Skeletal muscle cell (primary cell): ENCODE results near the gene CDH13.

Experiments used
- DNase-seq: peaks from one replicate; pipeline ENCODE4 v3.0.0-alpha.2; 2010; ENCODE audit warnings: low read depth
- H3K4me3 ChIP-seq: 2 replicates; pipeline ENCODE4 v1.5.1; 2011; ENCODE audit warnings: low read depth, mild to moderate bottlenecking, control low read depth, low read length, moderate library complexity

Gene CDH13

GRCh38 chr16:82646504-82646903, 19.7 kb downstream of the CDH13 start:
- no peak overlapping the region for H3K4me3 ChIP-seq
- DNase-seq, result no peak

DNA sequence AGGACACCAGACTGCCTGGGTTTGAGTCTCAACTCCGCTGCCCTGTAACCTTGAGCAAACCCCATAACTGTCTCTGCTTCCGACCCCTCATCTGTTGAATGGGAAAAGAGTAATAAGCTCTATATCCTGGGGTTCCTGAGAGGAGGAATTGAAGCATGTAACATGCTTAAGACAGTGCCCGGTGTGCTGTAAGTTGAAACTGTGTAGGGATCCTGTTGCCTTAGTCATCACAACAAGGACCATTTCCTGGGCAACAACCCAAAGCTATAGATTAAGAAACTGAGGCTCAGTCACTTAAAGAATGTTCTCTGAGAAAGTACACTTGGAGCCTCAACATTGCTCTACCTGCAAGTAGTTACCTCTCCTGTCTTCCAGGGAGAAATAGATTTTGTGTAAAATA, 23.0 kb downstream of the CDH13 start:
- no peak for DNase-seq
- no peak overlapping the region for H3K4me3 ChIP-seq

GRCh38 chr16:82650804-82651203, 24.0 kb downstream of the CDH13 start:
- no peak for DNase-seq
- no peak overlapping the region for H3K4me3 ChIP-seq

GRCh38 chr16:82651921-82652601, 25.3 kb downstream of the CDH13 start:
- no peak overlapping the region for H3K4me3 ChIP-seq
- no peak for DNase-seq

DNA sequence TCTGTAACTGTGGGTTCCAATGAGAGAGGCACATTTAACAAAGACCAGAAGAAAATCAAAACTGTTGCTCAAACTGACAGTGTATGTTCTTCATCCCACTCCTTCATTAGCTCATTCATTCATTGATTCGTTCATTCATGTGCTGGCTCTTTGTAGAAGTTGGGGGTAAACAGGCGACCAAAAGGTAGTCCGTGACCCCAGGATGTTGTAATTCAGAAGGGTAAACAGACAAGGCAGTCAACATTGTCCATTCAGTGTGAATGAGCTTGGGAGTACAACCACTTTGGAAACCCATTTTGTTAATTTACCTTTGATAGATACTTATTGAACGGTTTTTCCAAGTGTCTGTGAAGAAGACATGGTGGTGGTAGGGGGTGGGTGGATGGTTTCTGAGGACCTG, 26.1 kb downstream of the CDH13 start:
- no peak overlapping the region for H3K4me3 ChIP-seq
- no peak for DNase-seq

- DNase-seq, result no peak
- H3K4me3 ChIP-seq, result peak overlapping the region; percentile 20
Observed at GRCh38 chr16:82653550-82654511, 27.1 kb downstream of the CDH13 start.

GRCh38 chr16:82655072-82655714, 28.4 kb downstream of the CDH13 start:
- DNase-seq, result peak; percentile 75
- no peak overlapping the region for H3K4me3 ChIP-seq

DNA sequence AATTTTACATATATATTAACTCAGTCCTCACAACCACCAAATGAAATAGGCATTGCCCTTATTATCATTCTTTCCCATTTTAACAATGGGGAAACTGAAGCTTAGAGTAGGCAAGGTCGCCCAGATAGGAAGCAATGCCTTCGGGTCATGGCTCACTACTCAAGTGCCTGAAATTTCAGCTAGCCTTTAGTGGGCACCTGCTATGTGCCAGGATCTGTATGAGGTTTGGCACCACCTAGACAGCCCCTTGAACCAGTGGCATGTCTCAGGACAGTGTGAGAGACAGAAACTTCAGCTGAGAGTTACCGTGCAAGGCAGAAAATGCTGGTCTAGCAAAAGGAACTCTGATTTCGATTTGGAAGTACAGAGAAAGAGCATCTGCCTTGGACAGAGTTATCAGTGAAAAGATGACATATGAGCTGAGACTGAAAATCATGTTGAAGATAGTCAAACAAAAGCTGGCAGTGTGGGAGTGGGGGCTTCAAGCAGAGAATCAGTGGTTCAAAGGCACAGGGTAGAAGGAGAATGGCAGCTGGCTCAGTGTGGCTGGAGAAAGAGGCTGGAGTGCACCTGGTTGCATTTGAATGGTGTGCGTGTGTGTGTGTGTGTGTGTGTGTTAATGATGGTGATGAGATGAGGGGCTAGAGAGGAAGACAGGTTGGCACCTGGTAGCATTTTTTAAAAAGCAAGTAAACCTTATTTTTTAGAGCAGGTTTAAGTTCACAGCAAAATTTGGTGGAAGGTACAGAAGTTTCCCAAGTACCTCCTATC, 29.1 kb downstream of the CDH13 start:
- no peak for DNase-seq
- H3K4me3 ChIP-seq, result no peak overlapping the region

- H3K4me3 ChIP-seq, result no peak overlapping the region
- DNase-seq, result no peak
Observed at GRCh38 chr16:82657239-82657638, 30.5 kb downstream of the CDH13 start.

DNA sequence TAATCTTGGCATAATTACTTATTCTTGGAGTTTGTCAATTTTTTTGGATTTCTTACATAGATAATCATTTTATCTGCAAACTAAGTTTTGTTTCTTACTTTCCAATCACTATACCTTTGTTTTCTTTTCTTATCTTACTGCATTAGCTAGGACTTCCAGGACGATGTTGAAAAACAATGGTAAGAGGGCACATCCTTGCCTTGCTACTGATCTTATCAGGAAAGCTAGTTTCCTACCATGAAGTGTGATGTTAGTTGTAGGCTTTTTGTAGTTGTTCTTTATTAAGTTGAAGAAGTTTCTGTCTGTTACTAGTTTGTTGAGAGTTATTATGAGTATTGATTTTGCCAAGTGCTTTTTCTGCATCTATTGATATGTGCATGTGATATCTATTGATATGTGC, 31.0 kb downstream of the CDH13 start:
- no peak overlapping the region for H3K4me3 ChIP-seq
- DNase-seq, result no peak

DNA sequence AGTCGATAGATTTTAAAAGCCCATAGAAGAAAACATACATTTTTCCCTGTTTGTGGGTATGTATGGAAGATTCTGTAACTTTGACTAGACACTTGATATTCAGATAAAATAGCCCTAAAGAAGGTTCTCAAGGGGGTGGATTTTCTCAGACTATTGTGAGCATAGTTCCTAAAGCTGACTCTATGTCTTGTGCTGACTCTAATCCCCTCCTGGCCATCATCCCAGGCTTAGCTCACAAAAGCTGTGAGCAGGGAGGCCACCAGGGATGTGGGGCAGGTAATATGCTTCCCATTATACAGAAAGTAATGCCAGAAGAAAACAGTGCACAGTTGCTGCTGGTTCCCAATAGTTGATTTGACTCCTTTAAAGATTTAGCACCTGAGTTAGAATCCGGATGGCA, 32.0 kb downstream of the CDH13 start:
- no peak overlapping the region for H3K4me3 ChIP-seq
- DNase-seq, result no peak

DNA sequence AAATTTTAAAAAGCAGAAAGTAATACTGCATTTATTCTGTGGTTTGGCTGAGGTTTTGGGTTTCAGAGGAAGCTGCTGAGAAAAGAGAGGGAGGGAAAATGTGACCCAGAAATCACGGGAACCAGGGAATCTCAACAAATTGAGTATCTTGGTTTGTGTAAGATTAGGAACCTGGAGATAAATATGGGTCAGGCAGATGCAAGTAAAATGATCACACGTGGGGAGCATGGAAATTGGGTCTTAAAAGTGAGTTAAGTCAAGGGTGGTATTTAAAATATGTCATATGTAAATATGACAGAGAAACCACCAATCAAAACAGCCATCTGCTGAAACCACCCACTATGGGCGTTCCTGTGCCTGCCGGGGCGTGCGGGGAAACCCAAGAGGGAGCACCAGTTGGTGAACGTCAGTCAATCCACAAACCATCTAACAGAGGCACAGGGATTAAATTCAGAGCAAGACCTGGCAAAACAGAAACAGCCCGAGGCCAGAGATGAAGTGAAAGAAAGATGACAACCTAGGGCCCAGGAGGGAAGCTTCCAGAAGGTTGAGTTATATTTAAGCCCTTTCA, 33.4 kb downstream of the CDH13 start:
- H3K4me3 ChIP-seq, result peak overlapping the region; percentile 24
- DNase-seq, result peak; percentile 61

GRCh38 chr16:82660966-82661365, 34.2 kb downstream of the CDH13 start:
- no peak for DNase-seq
- no peak overlapping the region for H3K4me3 ChIP-seq

DNA sequence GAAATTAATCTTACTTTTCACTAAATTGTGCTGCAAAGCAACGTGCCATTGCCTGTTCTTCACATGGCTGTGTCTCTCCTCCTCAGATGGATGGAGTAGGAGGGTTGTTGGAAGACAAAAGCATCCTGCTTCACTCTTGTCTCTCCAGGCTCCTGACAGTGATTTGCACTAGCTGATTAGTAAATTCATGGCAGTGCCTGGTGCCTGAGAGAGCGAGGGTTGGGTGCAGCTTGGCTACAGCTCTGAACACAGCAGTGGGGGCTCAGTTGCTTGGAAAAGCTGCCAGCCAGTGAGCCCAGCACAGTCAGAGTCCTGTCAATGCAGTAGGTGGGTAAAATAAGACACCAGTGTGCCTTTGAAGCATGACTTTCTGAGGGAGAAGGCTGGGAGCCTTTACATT, 37.4 kb downstream of the CDH13 start:
- no peak for DNase-seq
- H3K4me3 ChIP-seq, result no peak overlapping the region

DNA sequence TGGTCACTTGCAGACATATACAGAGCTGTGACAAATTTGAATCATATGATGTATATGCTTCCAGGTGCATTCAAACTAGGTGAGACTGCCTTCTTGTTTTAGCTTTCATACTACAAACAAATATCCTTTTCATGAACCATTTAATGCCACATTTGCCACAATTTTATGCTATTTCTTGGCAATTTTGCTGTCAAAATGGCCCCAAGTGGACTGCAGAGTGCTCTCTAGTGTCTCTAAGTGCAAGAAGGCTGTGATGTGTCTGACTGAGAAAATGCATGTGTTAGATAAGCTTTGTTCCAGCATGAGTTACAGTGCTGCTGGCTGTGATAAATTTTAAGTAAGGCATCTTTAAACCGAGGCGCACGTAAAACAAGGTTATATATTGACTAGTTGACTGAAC, 38.3 kb downstream of the CDH13 start:
- no peak overlapping the region for H3K4me3 ChIP-seq
- DNase-seq, result no peak

GRCh38 chr16:82667437-82667836, 40.7 kb downstream of the CDH13 start:
- no peak overlapping the region for H3K4me3 ChIP-seq
- DNase-seq, result no peak

- DNase-seq, result no peak
- no peak overlapping the region for H3K4me3 ChIP-seq
Observed at GRCh38 chr16:82668094-82668493, 41.3 kb downstream of the CDH13 start.

DNA sequence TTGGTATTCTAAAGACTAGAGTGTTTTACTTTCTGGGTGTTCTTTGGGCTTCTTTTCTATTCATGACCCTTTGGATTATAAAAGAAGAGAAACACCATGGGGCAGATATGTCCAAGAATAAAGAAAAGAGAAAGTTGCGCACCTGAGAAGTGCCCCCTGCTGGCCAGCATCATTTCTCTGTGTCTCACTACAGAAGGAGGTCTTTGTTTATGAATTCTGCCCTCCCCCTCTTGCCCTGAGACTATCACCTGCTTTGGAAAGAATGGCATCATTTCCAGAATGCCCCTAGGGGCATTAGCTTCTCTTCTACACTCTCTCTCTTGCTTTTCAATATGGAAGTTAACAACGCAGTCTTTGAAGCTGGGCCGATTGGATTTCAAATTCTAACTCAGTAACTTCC, 45.0 kb downstream of the CDH13 start:
- DNase-seq, result no peak
- H3K4me3 ChIP-seq, result no peak overlapping the region

GRCh38 chr16:82672676-82673075, 45.9 kb downstream of the CDH13 start:
- H3K4me3 ChIP-seq, result no peak overlapping the region
- DNase-seq, result no peak
